A673 (cell line): ENCODE data around the gene SUPT7L. TPM values are rescaled to one million over a fixed set of nuclear protein-coding genes. Genes with fewer than 3 reads are reported as not detected.

Source experiments
- BruUV-seq: library from RNA; stranded (reverse); fragments of 400-500 nt; replicated peaks from 2 replicates; lab custom pipeline; 2021; lab: Mats Ljungman, UMichigan
- CTCF ChIA-PET: fragments of 300-600 bp; sonication (Branson Sonifier 250); formaldehyde crosslinking; loops from one replicate; lab custom pipeline; 2022; ENCODE audit warnings: antibody characterized with exemption; lab: Charles Lee
- POLR2A ChIA-PET: fragments of 300-600 bp; sonication (Branson Sonifier 250); formaldehyde crosslinking; loops from one replicate; lab custom pipeline; 2022; ENCODE audit warnings: antibody characterized with exemption; ENCODE audit not compliant: low non-redundant PET; lab: Charles Lee
- DNase-seq: peaks from one replicate; pipeline ENCODE4 v3.0.0-alpha.2; 2015; ENCODE audit warnings: low spot score
- H3K27ac ChIP-seq: fragments of 200-600 bp; sonication (generic); 2 replicates; pipeline ENCODE4 v1.5.1; 2016; ENCODE audit warnings: mixed run types, low read depth, mild to moderate bottlenecking, mixed read lengths, antibody characterized with exemption, low read length; ENCODE audit not compliant: poor library complexity, severe bottlenecking
- H3K27me3 ChIP-seq: fragments of 200-600 bp; sonication (generic); replicated peaks from 2 replicates; pipeline ENCODE4 v1.6.1; 2017; ENCODE audit warnings: mixed run types, low read depth, mild to moderate bottlenecking, mixed read lengths, antibody characterized with exemption, low read length; ENCODE audit not compliant: insufficient read depth, poor library complexity
- H3K36me3 ChIP-seq: fragments of 200-600 bp; sonication (generic); 2 replicates; pipeline ENCODE4 v1.6.1; 2016; ENCODE audit warnings: mixed run types, mild to moderate bottlenecking, mixed read lengths, antibody characterized with exemption, low read length; ENCODE audit not compliant: insufficient read depth, poor library complexity, severe bottlenecking
- H3K4me1 ChIP-seq: fragments of 200-600 bp; sonication (generic); 2 replicates; pipeline ENCODE4 v1.6.1; 2017; ENCODE audit warnings: mixed run types, mild to moderate bottlenecking, mixed read lengths, antibody characterized with exemption, low read length; ENCODE audit not compliant: insufficient read depth, poor library complexity, severe bottlenecking
- H3K4me3 ChIP-seq: fragments of 200-600 bp; sonication (generic); 2 replicates; pipeline ENCODE4 v1.5.1; 2016; ENCODE audit warnings: low read depth, mixed run types, mild to moderate bottlenecking, mixed read lengths, low read length; ENCODE audit not compliant: poor library complexity, severe bottlenecking
- H3K9me3 ChIP-seq: fragments of 200-600 bp; sonication (generic); 2 replicates; pipeline ENCODE4 v1.6.1; 2016; ENCODE audit warnings: mixed run types, low read depth, mild to moderate bottlenecking, mixed read lengths, antibody characterized with exemption, low read length; ENCODE audit not compliant: poor library complexity, severe bottlenecking
- EZH2 ChIP-seq: fragments of 200-600 bp; sonication (generic); IDR thresholded peaks from 2 replicates; pipeline ENCODE4 v1.6.1; 2017; ENCODE audit warnings: borderline replicate concordance, low read depth, mild to moderate bottlenecking, mixed read lengths, antibody characterized with exemption, low read length; ENCODE audit not compliant: poor library complexity, severe bottlenecking
- intact Hi-C: fragments of 100-400 bp; cut with micrococcal nuclease; formaldehyde crosslinking; loops from one replicate; pipeline ENCODE4 v1.10.0; 2022; ENCODE audit not compliant: unreplicated experiment
- total RNA-seq: library from RNA; stranded (reverse); gene quantifications from 2 replicates; pipeline ENCODE4 v1.2.3, GENCODE V29; 2021
- TF ChIP-seq, protein P1 (sequence below): fragments of 300-800, 200-600 bp; sonication (generic); conservative IDR thresholded peaks from 2 replicates; pipeline ENCODE4 v1.5.1; 2017; ENCODE audit warnings: low read depth, mild to moderate bottlenecking, antibody characterized with exemption, low read length, moderate library complexity, mixed read lengths

The SUPT7L gene
- total RNA-seq, 1 experiment from 2014 or later, result 33.1 TPM

DNA sequence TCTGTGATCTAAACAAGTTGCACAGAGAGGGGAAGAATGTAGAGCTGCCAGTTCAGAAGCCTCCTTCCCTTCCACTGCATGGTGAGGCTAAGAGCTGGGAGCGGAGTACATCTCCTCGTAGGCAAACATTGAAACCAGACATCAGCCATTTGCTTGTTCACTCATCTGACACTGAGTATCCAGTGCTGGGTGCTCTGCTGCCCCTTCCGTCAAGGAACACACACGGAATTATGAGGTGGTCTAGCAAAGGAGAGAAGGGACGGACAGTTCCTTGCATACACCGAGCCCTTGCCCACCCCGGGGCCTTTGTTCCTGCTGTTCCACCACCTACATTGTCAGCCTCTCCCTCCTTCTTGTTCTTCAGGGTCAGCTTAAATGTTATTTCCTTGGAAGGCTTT is 44.8 kb upstream of the SUPT7L start:
- ChIA-PET POLR2A (no interaction called here), CTCF (no interaction called here)
- intact Hi-C loops, result no loop called here
- TF ChIP-seq, protein P1, sequence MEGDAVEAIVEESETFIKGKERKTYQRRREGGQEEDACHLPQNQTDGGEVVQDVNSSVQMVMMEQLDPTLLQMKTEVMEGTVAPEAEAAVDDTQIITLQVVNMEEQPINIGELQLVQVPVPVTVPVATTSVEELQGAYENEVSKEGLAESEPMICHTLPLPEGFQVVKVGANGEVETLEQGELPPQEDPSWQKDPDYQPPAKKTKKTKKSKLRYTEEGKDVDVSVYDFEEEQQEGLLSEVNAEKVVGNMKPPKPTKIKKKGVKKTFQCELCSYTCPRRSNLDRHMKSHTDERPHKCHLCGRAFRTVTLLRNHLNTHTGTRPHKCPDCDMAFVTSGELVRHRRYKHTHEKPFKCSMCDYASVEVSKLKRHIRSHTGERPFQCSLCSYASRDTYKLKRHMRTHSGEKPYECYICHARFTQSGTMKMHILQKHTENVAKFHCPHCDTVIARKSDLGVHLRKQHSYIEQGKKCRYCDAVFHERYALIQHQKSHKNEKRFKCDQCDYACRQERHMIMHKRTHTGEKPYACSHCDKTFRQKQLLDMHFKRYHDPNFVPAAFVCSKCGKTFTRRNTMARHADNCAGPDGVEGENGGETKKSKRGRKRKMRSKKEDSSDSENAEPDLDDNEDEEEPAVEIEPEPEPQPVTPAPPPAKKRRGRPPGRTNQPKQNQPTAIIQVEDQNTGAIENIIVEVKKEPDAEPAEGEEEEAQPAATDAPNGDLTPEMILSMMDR, result no peak
- no peak for TF ChIP-seq EZH2
- Histone ChIP-seq H3K4me1 (no peaks in the 10 kb centered on the region), H3K27me3 (no peaks in the 10 kb centered on the region), H3K9me3 (no peaks in the 10 kb centered on the region), H3K36me3 (no peaks in the 10 kb centered on the region), H3K27ac (no peak overlapping the region), H3K4me3 (no peak overlapping the region)
- DNase-seq, result no peak
- no TSS peak for BruUV-seq

DNA sequence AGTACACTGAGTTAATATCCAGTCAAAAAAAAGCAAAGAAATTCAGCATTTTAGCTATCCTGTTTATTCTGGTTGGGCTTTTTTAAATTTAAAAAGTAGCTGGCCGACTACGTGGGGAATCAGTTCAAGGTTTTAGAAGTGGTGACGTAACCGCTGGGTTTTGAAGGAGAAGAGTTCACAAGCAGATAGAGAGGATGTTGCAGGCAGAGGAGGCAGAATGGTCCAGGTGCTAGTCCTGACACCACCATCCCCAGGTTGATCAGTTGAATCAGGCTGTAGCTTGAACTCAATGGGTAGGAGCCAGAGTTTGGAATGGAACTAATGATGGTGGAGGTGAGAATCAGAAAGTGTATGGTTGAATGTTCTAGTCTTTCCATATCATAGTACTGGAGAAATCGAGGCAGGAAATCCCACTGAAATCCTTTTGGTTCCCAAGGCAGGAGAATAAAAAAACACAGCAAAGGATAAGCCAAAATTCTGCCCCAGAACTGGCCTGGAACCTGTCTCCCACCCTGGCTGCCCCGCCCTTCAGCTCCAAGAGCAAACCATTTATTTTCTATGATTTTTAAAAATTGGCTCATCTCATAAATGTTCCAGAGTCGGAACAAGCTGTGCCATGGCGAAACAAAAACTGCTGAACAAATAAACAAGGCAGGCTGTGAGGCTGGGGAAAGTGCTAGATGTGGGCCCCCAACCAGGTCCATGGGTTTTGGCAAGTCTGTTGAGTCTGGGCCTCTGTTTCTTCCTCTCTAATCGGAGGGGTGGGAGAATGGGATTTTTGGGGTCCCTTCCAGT is 44.2 kb upstream of the SUPT7L start:
- no TSS peak for BruUV-seq

DNA sequence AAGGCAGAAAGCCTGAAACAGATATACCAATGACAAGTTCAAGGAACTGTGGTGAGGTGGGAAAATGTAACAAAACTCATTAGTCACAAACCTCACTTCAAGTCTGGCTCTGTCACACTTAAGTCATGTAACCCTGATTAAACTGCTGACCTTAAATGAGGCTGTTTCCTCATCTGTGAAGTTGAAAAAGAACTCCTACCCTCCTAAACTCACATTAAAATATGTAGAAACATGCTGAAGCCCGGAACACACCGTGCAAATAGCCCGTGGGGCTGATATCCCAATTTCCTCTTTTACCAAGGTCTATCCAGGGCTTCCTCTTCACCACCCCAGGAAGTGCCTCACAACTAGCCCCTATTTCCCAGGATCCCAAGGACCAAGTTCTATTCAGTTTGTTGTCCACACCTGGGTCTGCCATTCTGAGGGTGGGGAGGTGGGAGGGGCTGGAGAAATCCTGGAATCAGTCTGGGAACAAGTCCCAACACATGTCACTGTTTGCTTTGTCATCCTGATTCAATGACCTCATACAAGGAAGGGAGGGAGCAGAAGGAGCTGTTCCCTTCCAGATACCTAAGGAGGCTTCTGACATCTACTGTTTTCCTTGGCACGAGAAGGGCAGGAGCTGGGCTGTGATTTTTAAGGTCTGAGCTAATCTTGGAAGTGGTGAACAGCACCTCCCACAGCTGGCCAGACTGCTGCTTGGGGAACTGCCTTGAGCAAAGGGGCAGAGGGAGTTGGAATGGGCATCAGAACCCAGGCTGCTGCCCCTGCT is 42.6 kb upstream of the SUPT7L start:
- intact Hi-C loops, result no loop called here
- DNase-seq, result no peak
- no peaks in the 10 kb centered on the region for H3K4me1 ChIP-seq
- no peak for TF ChIP-seq EZH2
- TF ChIP-seq, protein P1, result no peak
- H3K9me3 ChIP-seq, result no peaks in the 10 kb centered on the region
- no peak overlapping the region for H3K4me3 ChIP-seq
- no peak overlapping the region for H3K27ac ChIP-seq
- no TSS peak for BruUV-seq
- ChIA-PET POLR2A (no interaction called here), CTCF (interaction anchor here (1.0 kb wide), 1 partner anchor 22 kb away, joined by 3 read pairs; no protein-coding TSS in a partner anchor)
- H3K27me3 ChIP-seq, result no peaks in the 10 kb centered on the region
- H3K36me3 ChIP-seq, result no peaks in the 10 kb centered on the region

More for the DNA sequence above, 44.2 kb upstream of the SUPT7L start:
- no peak overlapping the region for H3K27ac ChIP-seq
- no peak overlapping the region for H3K4me3 ChIP-seq
- DNase-seq, result no peak
- no peaks in the 10 kb centered on the region for H3K36me3 ChIP-seq
- intact Hi-C loops, result no loop called here
- H3K9me3 ChIP-seq, result no peaks in the 10 kb centered on the region
- POLR2A ChIA-PET, result no interaction called here
- H3K4me1 ChIP-seq, result no peaks in the 10 kb centered on the region
- CTCF ChIA-PET, result no interaction called here
- no peak for TF ChIP-seq EZH2
- TF ChIP-seq, protein P1, result no peak
- no peaks in the 10 kb centered on the region for H3K27me3 ChIP-seq
